Keratinocyte (primary cell): ENCODE data around the gene MXRA5. TPM values are rescaled to one million over a fixed set of nuclear protein-coding genes. Genes with fewer than 3 reads are reported as not detected.

Experiments
- DNase-seq: peaks from one replicate; pipeline ENCODE4 v3.0.0-alpha.2; 2011; ENCODE audit warnings: low read depth, missing footprints, low spot score
- FAIRE-seq: peaks from 2 replicates; lab custom pipeline; 2011; peaks lifted over from hg19 to GRCh38; lab: Jason Lieb, UNC
- H2AFZ ChIP-seq: 2 replicates; pipeline ENCODE4 v1.6.0; 2012; ENCODE audit warnings: low read length, control low read depth, inconsistent platforms; ENCODE audit not compliant: control insufficient read depth
- H3K27ac ChIP-seq: 2 replicates; pipeline ENCODE4 v1.5.1; 2011; ENCODE audit warnings: low read length; ENCODE audit not compliant: control insufficient read depth, insufficient read depth
- H3K27me3 ChIP-seq: 3 replicates; pipeline ENCODE4 v1.6.0; 2011; ENCODE audit warnings: low read length; ENCODE audit not compliant: control insufficient read depth, insufficient read depth; ENCODE audit errors: extremely low read depth
- H3K36me3 ChIP-seq, 2 experiments: 2 replicates in 1 of 2; 3 replicates in 1 of 2; pipeline ENCODE4 v1.5.1; 2011; ENCODE audit warnings: low read length in 2 of 2, mild to moderate bottlenecking in 1 of 2; ENCODE audit not compliant: control insufficient read depth in 2 of 2, insufficient read depth in 2 of 2; ENCODE audit errors: extremely low read depth in 1 of 2
- H3K4me1 ChIP-seq: 3 replicates; pipeline ENCODE4 v1.5.1; 2011; ENCODE audit warnings: low read length; ENCODE audit not compliant: control insufficient read depth, insufficient read depth; ENCODE audit errors: extremely low read depth
- H3K4me2 ChIP-seq: 3 replicates; pipeline ENCODE4 v1.6.0; 2011; ENCODE audit warnings: low read depth, low read length; ENCODE audit not compliant: control insufficient read depth, insufficient read depth; ENCODE audit errors: extremely low read depth
- H3K4me3 ChIP-seq, 3 experiments: fragments of 200-600 bp in 1 of 3; sonication (generic) in 1 of 3; 2 replicates in 2 of 3; 3 replicates in 1 of 3; pipeline ENCODE4 v1.5.1; 2011 to 2016; ENCODE audit warnings: low read length in 3 of 3, mild to moderate bottlenecking in 3 of 3, control low read depth in 2 of 3, inconsistent platforms in 1 of 3, low read depth in 1 of 3, mixed read lengths in 1 of 3, mixed run types in 1 of 3, moderate library complexity in 1 of 3; ENCODE audit not compliant: control insufficient read depth in 2 of 3, insufficient read depth in 2 of 3; ENCODE audit errors: extremely low read depth in 1 of 3
- H3K79me2 ChIP-seq: 2 replicates; pipeline ENCODE4 v1.6.0; 2012; ENCODE audit warnings: low read length; ENCODE audit not compliant: control insufficient read depth, insufficient read depth
- H3K9ac ChIP-seq: 3 replicates; pipeline ENCODE4 v1.6.0; 2011; ENCODE audit warnings: low read length; ENCODE audit not compliant: control insufficient read depth, insufficient read depth; ENCODE audit errors: extremely low read depth
- H3K9me1 ChIP-seq: 3 replicates; pipeline ENCODE4 v1.6.0; 2011; ENCODE audit warnings: low read length; ENCODE audit not compliant: control insufficient read depth, insufficient read depth; ENCODE audit errors: extremely low read depth
- H3K9me3 ChIP-seq: 2 replicates; pipeline ENCODE4 v1.5.1; 2012; ENCODE audit warnings: low read depth, low read length; ENCODE audit not compliant: control insufficient read depth
- H4K20me1 ChIP-seq: 3 replicates; pipeline ENCODE4 v1.6.0; 2011; ENCODE audit warnings: low read length; ENCODE audit not compliant: control insufficient read depth, insufficient read depth; ENCODE audit errors: extremely low read depth
- CTCF ChIP-seq, 3 experiments: IDR thresholded peaks in 1 of 3; conservative IDR thresholded peaks in 1 of 3; optimal IDR thresholded peaks in 1 of 3; 2 replicates in 2 of 3; 3 replicates in 1 of 3; pipeline versions ENCODE3 to v1.5.1; 2011; ENCODE audit warnings: low read length in 3 of 3, mild to moderate bottlenecking in 3 of 3, moderate library complexity in 2 of 3, control low read depth in 1 of 3, inconsistent platforms in 1 of 3; ENCODE audit not compliant: insufficient read depth in 2 of 3; ENCODE audit errors: extremely low read depth in 1 of 3
- EZH2 ChIP-seq: IDR thresholded peaks from one replicate; pipeline ENCODE4 v1.6.1; 2012; ENCODE audit warnings: inconsistent platforms, mild to moderate bottlenecking, low read length, moderate library complexity
- dilution Hi-C: fragments of 300-500 bp; cut with MboI; formaldehyde crosslinking; loops from one replicate; pipeline ENCODE4 v1.7.0; 2020; ENCODE audit warnings: low sequenced_read_pairs; ENCODE audit not compliant: extremely low pct_ligation_motif_present
- polyA plus RNA-seq, 5 experiments: library from polyadenylated mRNA; depleted of rRNA in 3 of 5; stranded (reverse) in 3 of 5; stranded (forward) in 1 of 5; unstranded in 1 of 5; fragments of >200 nt; gene quantifications; 1 replicate in 1 of 5; 2 replicates in 3 of 5; 3 replicates in 1 of 5; pipeline versions ENCODE4 v1.2.1 to v1.2.3, GENCODE V29; 2011 to 2012; ENCODE audit warnings: missing spikeins in 2 of 5, low read depth in 1 of 5, low replicate concordance in 1 of 5

MXRA5 gene
- polyA plus RNA-seq, 1 donor (not counting 4 experiments of a cell fraction or from before 2014, with no cell fraction given): 6.5 TPM

DNA sequence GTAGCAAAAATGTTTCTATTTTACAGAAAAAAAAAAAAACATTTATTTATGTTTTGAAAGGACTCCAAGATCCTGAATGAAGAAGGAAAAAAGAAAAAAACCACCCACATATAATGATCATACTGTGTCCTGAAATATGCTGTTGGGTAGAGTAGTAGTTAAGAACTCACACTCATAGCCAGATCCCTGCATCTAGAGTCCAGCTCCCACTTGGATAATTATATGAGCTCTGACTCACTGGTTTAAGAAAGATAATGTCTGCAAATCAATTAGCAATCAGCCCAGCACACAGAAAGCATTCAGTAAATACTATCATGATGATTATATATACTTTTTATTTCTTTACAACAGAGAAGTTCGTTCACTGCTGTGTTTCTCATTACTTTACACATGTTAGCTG lies 46.7 kb upstream of the MXRA5 start:
- no peaks in the 10 kb centered on the region for H3K27me3 ChIP-seq
- H3K36me3 ChIP-seq: no peaks in the 10 kb centered on the region
- no peaks in the 10 kb centered on the region for H3K4me1 ChIP-seq
- no peak overlapping the region for H3K4me3 ChIP-seq
- DNase-seq: no peak
- H3K9me1 ChIP-seq: no peaks in the 10 kb centered on the region
- FAIRE-seq: no peak
- dilution Hi-C loops: no loop called here
- no peak overlapping the region for H3K27ac ChIP-seq
- TF ChIP-seq CTCF (optimal IDR thresholded peaks at IDR 0.05 in 1 of 3, IDR thresholded peaks at IDR 0.05 in 1 of 3, conservative IDR thresholded peaks at IDR 0.05 in 1 of 3; ENCODE audit: extremely low read depth in 1 of 3, insufficient read depth in 2 of 3, low read length in 3 of 3): no peak
- no peak for TF ChIP-seq EZH2
- H3K9ac ChIP-seq: no peak overlapping the region
- no peaks in the 10 kb centered on the region for H3K79me2 ChIP-seq
- no peak overlapping the region for H2AFZ ChIP-seq
- no peaks in the 10 kb centered on the region for H3K9me3 ChIP-seq
- H3K4me2 ChIP-seq: no peak overlapping the region
- H4K20me1 ChIP-seq: no peaks in the 10 kb centered on the region

GRCh38 chrX:3388457-3388856 lies 42.0 kb upstream of the MXRA5 start:
- TF ChIP-seq CTCF (optimal IDR thresholded peaks at IDR 0.05 in 1 of 3, IDR thresholded peaks at IDR 0.05 in 1 of 3, conservative IDR thresholded peaks at IDR 0.05 in 1 of 3; ENCODE audit: extremely low read depth in 1 of 3, insufficient read depth in 2 of 3, low read length in 3 of 3) (no peak), EZH2 (no peak)
- Histone ChIP-seq H3K4me3 (no peak overlapping the region), H3K79me2 (no peaks in the 10 kb centered on the region), H3K36me3 (no peaks in the 10 kb centered on the region), H3K27me3 (no peaks in the 10 kb centered on the region), H3K9me1 (no peaks in the 10 kb centered on the region), H3K27ac (no peak overlapping the region), H4K20me1 (no peaks in the 10 kb centered on the region), H3K9me3 (no peaks in the 10 kb centered on the region), H3K4me1 (peaks cover 8% of the 10 kb centered on the region), H2AFZ (no peak overlapping the region), H3K9ac (no peak overlapping the region), H3K4me2 (no peak overlapping the region)
- DNase-seq (no peak), FAIRE-seq (no peak)
- dilution Hi-C loops: no loop called here
